ENCODE results near the gene KBTBD12.

GRCh38 chr3:127953091-127954035 is 38.3 kb downstream of the KBTBD12 start:
- no peak for TF ChIP-seq CTCF (IDR thresholded peaks at IDR 0.05)
- TF ChIP-seq POLR2A (IDR thresholded peaks at IDR 0.05), result no peak
- no peak for TF ChIP-seq POLR2AphosphoS5 (IDR thresholded peaks at IDR 0.05)

Measured in transverse colon (tissue), 4 donors.